DOHH2 (cell line): ENCODE results near the gene GFAP.

Experiments
- H3F3A ChIP-seq: fragments of 200-600 bp; sonication (generic), shearing (Covaris generic); 2 replicates; pipeline ENCODE4 v1.6.0; 2016; ENCODE audit warnings: antibody characterized with exemption, mild to moderate bottlenecking; ENCODE audit not compliant: control insufficient read depth, insufficient read depth
- H3K27ac ChIP-seq: fragments of 200-600 bp; sonication (generic); 2 replicates; pipeline ENCODE4 v1.5.1; 2014; ENCODE audit warnings: low read depth, mild to moderate bottlenecking, low read length, moderate library complexity
- H3K27me3 ChIP-seq: fragments of 200-600 bp; sonication (generic); 2 replicates; pipeline ENCODE4 v1.6.1; 2014; ENCODE audit warnings: mild to moderate bottlenecking, low read length, mixed read lengths; ENCODE audit not compliant: control insufficient read depth
- H3K36me3 ChIP-seq: fragments of 200-600 bp; sonication (generic); 2 replicates; pipeline ENCODE4 v1.6.1; 2014; ENCODE audit warnings: mild to moderate bottlenecking, low read length, moderate library complexity, mixed read lengths; ENCODE audit not compliant: control insufficient read depth
- H3K4me1 ChIP-seq: fragments of 200-600 bp; sonication (generic); 2 replicates; pipeline ENCODE4 v1.6.1; 2014; ENCODE audit warnings: mild to moderate bottlenecking, low read length, mixed read lengths; ENCODE audit not compliant: control insufficient read depth
- H3K4me2 ChIP-seq: fragments of 200-600 bp; sonication (generic); 2 replicates; pipeline ENCODE4 v1.6.0; 2014; ENCODE audit warnings: mild to moderate bottlenecking, low read length, moderate library complexity
- H3K4me3 ChIP-seq: fragments of 200-600 bp; sonication (generic); 2 replicates; pipeline ENCODE4 v1.5.1; 2014; ENCODE audit warnings: mild to moderate bottlenecking, low read length, mixed read lengths
- H3K79me2 ChIP-seq: fragments of 200-600 bp; sonication (generic); 2 replicates; pipeline ENCODE4 v1.6.1; 2014; ENCODE audit warnings: mild to moderate bottlenecking, low read length, mixed read lengths; ENCODE audit not compliant: control insufficient read depth
- H3K9me2 ChIP-seq: fragments of 200-600 bp; sonication (generic); replicated peaks from 2 replicates; pipeline ENCODE4 v1.6.1; 2014; ENCODE audit warnings: mild to moderate bottlenecking, low read length, mixed read lengths; ENCODE audit not compliant: control insufficient read depth
- H3K9me3 ChIP-seq: fragments of 200-600 bp; sonication (generic); 2 replicates; pipeline ENCODE4 v1.6.1; 2014; ENCODE audit warnings: antibody characterized with exemption, low read length, mixed read lengths; ENCODE audit not compliant: control insufficient read depth, insufficient read depth
- H4K20me1 ChIP-seq: fragments of 200-600 bp; sonication (generic); 2 replicates; pipeline ENCODE4 v1.6.0; 2014; ENCODE audit warnings: low read depth, mild to moderate bottlenecking, antibody characterized with exemption, low read length, moderate library complexity; ENCODE audit not compliant: control insufficient read depth, insufficient read depth
- EZH2phosphoT487 ChIP-seq: fragments of 200-600 bp; sonication (generic); IDR thresholded peaks from 2 replicates; pipeline ENCODE4 v1.6.1; 2017; ENCODE audit warnings: borderline replicate concordance, mild to moderate bottlenecking, antibody characterized with exemption, low read length, moderate library complexity, mixed read lengths
- TF ChIP-seq, protein P1 (sequence below): fragments of 200-600 bp; sonication (generic); IDR thresholded peaks from one replicate; pipeline ENCODE4 v1.5.1; 2014; ENCODE audit warnings: antibody characterized with exemption, mild to moderate bottlenecking, low read depth, low read length; ENCODE audit not compliant: poor library complexity, severe bottlenecking

Gene GFAP

DNA sequence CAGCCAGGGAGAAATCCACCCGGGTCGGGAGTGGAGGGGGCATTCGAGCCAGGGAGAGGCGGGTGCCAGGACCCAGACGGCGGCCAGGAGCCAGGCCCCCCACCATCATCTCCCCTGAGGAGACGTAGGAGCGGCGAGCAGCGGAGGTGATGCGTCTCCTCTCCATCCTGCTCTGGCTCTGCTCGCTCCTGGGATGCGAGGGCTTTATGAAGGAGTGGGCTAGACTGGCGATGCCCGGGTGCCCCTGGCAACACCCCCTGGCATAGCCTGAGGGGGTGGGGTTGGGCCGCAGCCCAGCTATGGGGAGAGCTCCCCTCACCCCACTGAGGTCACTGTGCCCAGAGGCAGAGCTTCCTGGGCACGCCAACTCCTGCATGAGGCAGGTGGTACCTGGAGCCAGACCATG, at the start of gene GFAP:
TSS of gene GFAP (minus strand) at position 180 of the 406 bp plus-strand sequence. CDS start at position 166, 14 bp downstream.
- Histone ChIP-seq H3K27me3 (peaks cover 41% of the 10 kb centered on the region), H3K27ac (no peak within 1 kb of the TSS), H3K4me1 (peaks cover 26% of the 10 kb centered on the region), H3K9me2 (no peaks in the 10 kb centered on the region), H3K9me3 (no peaks in the 10 kb centered on the region), H3K36me3 (no peaks in the 10 kb centered on the region), H3K79me2 (no peaks in the 10 kb centered on the region), H3K4me2 (no peak within 1 kb of the TSS), H4K20me1 (no peaks in the 10 kb centered on the region), H3K4me3 (no peak within 1 kb of the TSS), H3F3A (peaks cover under 1% of the 10 kb centered on the region; the same call in 1 of the 2 replicates)
- TF ChIP-seq, protein P1, sequence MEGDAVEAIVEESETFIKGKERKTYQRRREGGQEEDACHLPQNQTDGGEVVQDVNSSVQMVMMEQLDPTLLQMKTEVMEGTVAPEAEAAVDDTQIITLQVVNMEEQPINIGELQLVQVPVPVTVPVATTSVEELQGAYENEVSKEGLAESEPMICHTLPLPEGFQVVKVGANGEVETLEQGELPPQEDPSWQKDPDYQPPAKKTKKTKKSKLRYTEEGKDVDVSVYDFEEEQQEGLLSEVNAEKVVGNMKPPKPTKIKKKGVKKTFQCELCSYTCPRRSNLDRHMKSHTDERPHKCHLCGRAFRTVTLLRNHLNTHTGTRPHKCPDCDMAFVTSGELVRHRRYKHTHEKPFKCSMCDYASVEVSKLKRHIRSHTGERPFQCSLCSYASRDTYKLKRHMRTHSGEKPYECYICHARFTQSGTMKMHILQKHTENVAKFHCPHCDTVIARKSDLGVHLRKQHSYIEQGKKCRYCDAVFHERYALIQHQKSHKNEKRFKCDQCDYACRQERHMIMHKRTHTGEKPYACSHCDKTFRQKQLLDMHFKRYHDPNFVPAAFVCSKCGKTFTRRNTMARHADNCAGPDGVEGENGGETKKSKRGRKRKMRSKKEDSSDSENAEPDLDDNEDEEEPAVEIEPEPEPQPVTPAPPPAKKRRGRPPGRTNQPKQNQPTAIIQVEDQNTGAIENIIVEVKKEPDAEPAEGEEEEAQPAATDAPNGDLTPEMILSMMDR = no peak
- TF ChIP-seq EZH2phosphoT487 = no peak

- TF ChIP-seq, protein P1 = no peak
- TF ChIP-seq EZH2phosphoT487 = no peak
- Histone ChIP-seq H3K79me2 (no peaks in the 10 kb centered on the region), H3K27me3 (peaks cover 44% of the 10 kb centered on the region)
Measured at GRCh38 chr17:44961921-44962350, 46.6 kb upstream of the GFAP start.

GRCh38 chr17:44960691-44961090, 45.4 kb upstream of the GFAP start:
- no peaks in the 10 kb centered on the region for H3K79me2 ChIP-seq
- 0 out of 2 replicates have a peak, but pooled peaks cover 2% of the 10 kb centered on the region for H4K20me1 ChIP-seq
- 0 out of 2 replicates have a peak, but pooled peaks cover 3% of the 10 kb centered on the region for H3F3A ChIP-seq
- H3K36me3 ChIP-seq = no peaks in the 10 kb centered on the region
- TF ChIP-seq, protein P1 = no peak
- TF ChIP-seq EZH2phosphoT487 = no peak
- H3K9me2 ChIP-seq = no peaks in the 10 kb centered on the region
- no peaks in the 10 kb centered on the region for H3K9me3 ChIP-seq
- peaks cover 5% of the 10 kb centered on the region; the same call in 1 of the 2 replicates for H3K4me1 ChIP-seq
- no peak overlapping the region for H3K27ac ChIP-seq
- no peak overlapping the region for H3K4me3 ChIP-seq
- peaks cover 41% of the 10 kb centered on the region for H3K27me3 ChIP-seq
- H3K4me2 ChIP-seq = no peak overlapping the region

More at GRCh38 chr17:44961921-44962350, 46.6 kb upstream of the GFAP start:
- Histone ChIP-seq H3K4me2 (no peak overlapping the region), H3K4me1 (peaks cover 7% of the 10 kb centered on the region; the same call in 1 of the 2 replicates), H3K4me3 (no peak overlapping the region), H4K20me1 (0 out of 2 replicates have a peak, but pooled peaks cover 2% of the 10 kb centered on the region), H3K36me3 (no peaks in the 10 kb centered on the region), H3K9me2 (no peaks in the 10 kb centered on the region), H3K27ac (no peak overlapping the region), H3K9me3 (no peaks in the 10 kb centered on the region), H3F3A (0 out of 2 replicates have a peak, but pooled peaks cover 3% of the 10 kb centered on the region)
